Esophagus squamous epithelium (tissue), 4 donors: ENCODE measurements around the gene KCNH8.

Experiments
- CTCF ChIP-seq, 6 experiments: fragments of 450-650 bp in 4 of 6; fragments of 200-600 bp in 2 of 6; sonication (generic) in 2 of 6; IDR thresholded peaks; one replicate each; pipeline ENCODE4 v1.5.1; 2016 to 2019; ENCODE audit warnings: antibody characterized with exemption in 6 of 6, mild to moderate bottlenecking in 4 of 6, moderate library complexity in 4 of 6
- POLR2A ChIP-seq, 4 donors: fragments of 450-650 bp; IDR thresholded peaks; one replicate each; pipeline ENCODE4 v1.6.1; 2017; ENCODE audit warnings: antibody characterized with exemption in 4 of 4, mild to moderate bottlenecking in 4 of 4, moderate library complexity in 3 of 4

- TF ChIP-seq POLR2A (IDR thresholded peaks at IDR 0.05) (no peak), CTCF (IDR thresholded peaks at IDR 0.05) (no peak)
Measured at GRCh38 chr3:19226479-19226878, 78.2 kb downstream of the KCNH8 start.
